GM21619 (cell line): ENCODE measurements around the gene PSMD9.
"Not testable (repeated sequence)": the region's sequence is repeated elsewhere in the genome, so short reads cannot be mapped to it uniquely, and the experiment has no call there.

Experiments
- ATAC-seq: cut with Tn5 transposase; IDR thresholded peaks from one replicate; pipeline ENCODE4 v1.9.1; 2021; ENCODE audit not compliant: unreplicated experiment

The PSMD9 gene, protein sequence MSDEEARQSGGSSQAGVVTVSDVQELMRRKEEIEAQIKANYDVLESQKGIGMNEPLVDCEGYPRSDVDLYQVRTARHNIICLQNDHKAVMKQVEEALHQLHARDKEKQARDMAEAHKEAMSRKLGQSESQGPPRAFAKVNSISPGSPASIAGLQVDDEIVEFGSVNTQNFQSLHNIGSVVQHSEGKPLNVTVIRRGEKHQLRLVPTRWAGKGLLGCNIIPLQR

DNA sequence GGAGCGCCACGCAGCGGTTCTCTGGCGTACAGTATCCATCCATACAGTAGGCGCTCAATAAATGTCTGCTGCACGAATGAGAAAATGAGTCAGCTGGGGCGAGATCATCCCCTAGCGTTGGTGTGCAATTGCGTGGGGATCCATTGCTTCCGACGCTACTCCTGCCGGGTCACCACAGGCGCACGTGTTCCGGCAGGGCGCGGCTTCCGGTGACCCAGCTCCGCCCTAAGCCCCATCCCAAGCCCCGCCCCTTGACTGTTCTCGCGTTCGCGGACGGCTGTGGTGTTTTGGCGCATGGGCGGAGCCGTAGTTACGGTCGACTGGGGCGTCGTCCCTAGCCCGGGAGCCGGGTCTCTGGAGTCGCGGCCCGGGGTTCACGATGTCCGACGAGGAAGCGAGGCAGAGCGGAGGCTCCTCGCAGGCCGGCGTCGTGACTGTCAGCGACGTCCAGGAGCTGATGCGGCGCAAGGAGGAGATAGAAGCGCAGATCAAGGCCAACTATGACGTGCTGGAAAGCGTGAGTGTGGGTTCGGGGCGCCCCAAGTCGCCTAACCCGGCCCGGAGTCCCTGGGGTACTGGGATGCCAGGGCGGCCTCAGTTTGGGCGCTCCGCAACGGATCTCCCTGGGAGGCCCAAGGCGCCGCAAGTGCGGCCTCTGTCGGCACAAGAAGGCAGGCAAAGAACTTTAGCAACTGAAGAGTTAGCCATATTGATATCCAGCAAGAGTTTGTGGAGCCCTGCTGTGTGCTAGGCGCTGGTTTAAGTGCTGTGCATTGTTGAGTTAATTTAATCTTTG, at the start of gene PSMD9:
Gene PSMD9, plus strand, starts transcription at position 313 of the 796 bp plus-strand sequence. Its CDS starts 67 bp downstream, at position 380.
- peak; percentile 90 for ATAC-seq

DNA sequence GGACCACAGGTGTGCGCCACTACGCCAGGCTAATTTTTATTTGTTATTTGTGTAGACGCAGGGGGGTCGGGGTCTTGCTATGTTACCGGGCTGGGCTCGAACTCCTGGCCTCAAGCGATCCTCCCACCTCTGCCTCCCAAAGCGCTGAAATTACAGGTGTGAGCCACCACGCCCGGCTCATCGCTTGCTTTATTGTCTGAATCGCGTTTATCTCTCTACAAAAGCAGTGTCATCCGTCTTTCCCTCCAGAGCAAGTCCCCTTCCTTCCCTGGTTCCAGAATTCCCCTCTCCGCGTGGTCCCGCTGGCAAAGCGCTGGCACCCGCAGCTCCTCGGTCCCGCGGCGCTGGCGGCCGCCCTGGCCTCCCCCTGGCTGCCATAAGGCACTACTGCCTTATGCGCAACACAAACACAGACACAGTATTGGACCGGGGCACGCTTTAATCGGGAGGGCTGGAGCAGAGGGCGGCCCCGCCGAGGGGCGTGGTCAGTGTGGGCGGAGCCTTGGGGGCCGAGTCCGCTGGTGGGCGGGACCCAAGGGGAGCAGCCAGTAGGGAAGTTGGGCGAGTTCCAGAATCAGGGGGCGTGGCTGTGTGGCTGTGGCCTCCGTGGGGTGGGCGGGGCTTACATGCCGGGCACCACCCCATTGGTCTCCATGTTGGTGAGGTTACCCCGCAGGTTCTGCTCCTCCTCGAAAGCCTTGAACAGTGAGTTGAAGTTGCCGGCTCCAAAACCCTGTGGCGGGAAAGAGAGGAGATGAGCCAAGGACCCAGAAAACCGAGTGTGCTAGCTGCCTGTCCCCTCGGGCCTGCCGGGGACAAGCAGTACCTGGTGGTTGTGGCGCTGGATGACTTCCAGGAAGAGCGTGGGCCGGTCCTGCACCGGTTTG, 49.2 kb upstream of the PSMD9 start:
- ATAC-seq, result peak; percentile 94

DNA sequence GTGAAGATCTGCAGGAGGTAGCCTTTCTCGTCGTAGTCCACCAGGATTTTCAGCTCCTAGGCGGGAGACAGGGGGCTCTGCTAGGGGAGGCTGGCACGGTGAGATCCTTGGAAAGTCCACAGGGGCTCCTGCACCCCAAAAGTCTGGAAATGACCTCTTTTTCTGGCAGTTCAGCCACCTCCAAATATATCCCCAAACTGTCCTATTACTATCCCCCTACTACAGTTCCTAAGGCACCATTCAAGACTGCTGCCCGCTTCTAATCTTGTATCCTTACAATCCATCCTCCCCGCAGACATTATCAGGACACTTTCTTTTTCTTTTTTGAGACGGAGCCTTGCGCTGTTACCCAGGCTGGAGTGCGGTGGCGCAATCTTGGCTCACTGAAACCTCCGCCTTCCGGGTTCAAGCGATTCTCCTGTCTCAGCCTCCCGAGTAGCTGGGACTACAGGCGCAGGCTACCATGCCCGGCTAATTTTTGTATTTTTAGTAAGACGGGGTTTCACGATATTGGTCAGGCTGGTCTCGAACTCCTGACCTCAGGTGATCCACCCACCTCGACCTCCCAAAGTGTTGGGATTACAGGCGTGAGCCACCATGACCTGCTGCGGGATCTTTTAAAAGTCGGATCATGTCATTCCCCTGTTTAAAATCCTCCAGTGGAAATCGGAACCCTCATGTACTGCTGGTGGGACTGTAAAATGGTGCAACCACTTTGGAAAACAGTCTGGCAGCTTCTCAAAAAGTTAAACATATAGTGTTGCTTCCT, 48.4 kb upstream of the PSMD9 start:
- no peak for ATAC-seq

DNA sequence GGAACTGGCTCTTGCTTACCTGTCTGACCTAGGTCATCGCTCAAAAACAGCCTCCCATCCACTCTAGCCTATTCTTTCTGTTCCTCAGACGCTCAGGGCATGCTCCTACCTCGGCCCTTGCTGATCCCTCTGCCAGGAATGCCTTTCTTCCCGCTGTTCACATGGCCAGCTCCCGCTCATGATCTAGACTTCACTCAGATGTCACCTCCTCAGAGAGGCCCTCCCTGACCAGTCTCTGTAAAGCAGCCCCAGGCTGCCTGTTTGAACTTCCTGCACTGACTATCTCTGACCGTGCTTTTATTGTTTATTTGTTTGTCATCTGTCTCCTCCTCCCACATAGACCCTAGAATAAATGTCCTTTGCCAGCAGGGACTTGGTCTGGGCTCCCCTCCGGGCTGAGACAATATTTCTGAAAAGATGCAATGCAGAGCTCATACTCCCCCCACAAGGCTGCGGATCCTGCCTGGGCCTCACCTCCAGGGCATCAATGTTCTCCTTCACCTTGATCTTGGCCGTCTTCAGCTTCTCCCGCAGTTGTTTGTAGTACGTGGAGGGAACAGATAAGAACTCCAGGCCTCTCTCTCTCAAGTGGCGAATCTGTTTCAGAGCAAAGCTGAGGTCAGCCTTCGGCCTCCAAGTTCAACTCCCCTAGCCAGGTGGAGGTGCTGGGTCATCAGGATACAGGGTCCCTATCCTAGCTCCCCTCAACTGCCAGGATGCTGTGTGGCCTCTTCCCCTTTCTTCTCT, 45.2 kb upstream of the PSMD9 start:
- no peak for ATAC-seq

DNA sequence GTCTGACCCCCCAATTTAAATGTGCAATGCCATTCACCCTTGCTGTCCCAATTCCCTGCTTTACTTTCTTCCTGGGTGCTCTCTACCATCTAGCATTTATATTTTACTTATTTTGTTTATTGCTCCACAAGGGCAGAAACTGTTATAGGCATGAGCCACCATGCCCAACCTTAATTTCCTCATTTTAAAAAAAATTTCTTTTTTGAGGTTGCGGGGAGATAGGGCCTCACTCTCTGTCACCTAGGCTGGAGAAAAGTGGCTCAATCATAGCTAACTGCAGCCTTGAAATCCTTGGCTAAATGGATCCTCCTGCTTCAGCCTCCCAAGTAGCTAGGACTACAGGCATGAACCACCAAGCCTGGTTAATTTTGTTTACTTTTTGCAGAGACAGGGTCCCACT, 42.9 kb upstream of the PSMD9 start:
- ATAC-seq, result no peak

DNA sequence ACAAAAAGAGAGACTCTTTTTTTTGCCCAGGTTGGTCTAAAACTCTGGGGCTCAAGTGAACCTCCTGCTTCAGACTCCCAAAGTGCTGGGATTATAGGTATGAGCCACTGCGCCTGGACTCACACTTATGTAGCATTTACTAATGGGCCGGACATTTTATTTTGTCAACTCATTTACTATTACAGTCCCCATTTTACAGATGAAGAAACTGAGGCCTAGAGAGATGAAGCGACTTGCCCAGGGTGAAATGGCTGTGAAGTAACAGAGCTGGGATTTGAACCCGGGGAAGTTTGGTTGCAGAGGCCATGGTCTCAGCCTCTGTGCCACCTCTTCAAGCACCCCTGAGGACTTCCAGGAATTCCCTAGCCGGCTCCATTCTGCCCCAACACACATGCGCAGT, 39.4 kb upstream of the PSMD9 start:
- no peak for ATAC-seq

DNA sequence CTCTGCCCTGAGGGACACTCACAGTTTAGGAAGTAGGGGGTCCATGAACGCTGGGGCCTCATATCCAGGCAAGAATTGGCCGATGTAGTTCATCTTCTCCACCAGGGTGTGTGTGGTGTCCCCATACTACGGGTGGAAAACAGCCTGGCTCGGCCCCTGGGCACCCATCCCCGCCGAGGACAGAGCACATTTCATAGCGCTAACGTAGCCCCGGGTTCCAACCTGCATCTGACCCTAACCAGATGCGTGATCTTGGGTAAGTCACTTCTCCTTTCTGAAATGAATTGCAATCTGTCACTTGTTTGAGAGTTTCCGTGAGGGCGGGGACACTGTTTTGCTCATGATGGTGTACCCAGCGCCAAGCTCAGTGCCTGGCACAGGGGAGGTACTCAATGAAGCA, 38.9 kb upstream of the PSMD9 start:
- ATAC-seq, result no peak

DNA sequence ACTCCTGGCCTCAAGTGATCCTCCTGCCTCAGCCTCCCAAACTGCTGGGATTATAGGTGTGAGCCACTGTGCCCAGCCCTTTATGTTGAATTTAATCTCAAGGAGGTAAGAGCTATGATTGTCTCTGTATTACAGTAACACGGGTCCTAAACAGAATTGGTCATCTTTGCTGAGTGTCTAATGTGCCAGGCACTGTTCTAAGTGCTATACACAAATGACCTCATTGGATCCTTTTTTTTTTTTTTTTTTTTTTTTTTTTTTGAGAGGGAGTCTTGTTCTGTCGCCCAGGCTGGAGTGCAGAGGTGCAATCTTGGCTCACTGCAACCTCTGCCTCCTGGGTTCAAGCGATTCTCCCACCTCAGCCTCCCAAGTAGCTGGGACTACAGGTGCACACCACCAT, 36.2 kb upstream of the PSMD9 start:
- not testable (repeated sequence) for ATAC-seq

DNA sequence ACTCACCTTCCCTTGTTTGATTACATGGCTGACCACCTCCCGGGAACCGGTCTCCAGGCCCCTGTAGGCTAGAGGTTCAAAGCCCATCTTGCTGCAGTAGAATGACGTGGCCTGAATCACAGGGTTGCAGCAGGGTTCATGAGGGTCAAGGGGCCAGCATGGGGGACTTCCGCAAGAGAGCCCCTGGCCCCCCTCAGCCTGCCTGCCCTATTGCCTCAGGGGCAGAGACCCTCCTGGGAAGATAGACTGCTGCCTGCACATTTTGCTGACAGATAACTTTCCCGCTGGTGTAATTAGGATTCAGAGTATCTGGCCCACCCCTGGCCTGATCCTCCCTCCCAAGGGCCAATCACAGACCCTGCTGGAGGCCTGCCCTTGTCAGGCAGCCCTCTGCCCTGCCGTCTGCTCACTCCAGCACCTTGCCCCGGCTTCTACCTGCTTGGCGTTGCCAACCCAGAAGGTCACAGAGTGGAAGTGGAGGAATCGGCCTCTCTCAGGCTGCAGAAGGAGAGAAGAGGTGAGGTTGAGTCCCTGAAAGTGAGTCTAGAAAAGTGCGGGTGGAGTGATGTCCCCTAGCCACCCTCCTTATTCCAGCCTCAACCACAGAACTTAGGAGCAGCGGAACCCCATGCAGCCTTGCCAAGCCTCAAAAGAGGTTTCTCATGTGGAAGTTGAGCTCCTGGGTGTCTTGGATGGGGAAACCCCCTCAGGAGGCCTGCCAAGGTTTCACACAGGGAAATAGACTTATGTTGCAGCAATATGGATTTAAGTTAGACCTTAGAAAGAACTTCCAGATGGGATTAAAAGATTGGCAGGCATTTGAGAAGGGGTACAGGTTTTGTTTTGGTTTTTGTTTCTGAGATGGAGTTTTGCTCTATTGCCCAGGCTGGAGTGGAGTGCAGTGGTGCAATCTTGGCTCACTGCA, 31.0 kb upstream of the PSMD9 start:
- ATAC-seq, result no peak

DNA sequence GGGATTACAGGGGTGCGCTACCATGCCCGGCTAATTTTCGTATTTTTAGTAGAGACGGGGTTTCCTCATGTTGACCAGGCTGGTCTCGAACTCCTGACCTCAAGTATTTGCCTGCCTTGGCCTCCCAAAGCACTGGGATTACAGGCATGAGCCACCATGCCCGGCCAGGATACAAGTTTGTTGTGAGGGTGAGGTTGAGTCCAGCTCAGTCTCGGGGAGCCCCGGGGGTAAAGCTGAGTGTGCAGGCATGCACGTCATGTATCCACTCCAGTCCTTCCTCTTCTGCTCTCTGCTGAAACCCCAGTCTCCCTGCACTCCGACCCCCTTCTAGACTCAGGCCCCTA, 30.3 kb upstream of the PSMD9 start:
- no peak for ATAC-seq

DNA sequence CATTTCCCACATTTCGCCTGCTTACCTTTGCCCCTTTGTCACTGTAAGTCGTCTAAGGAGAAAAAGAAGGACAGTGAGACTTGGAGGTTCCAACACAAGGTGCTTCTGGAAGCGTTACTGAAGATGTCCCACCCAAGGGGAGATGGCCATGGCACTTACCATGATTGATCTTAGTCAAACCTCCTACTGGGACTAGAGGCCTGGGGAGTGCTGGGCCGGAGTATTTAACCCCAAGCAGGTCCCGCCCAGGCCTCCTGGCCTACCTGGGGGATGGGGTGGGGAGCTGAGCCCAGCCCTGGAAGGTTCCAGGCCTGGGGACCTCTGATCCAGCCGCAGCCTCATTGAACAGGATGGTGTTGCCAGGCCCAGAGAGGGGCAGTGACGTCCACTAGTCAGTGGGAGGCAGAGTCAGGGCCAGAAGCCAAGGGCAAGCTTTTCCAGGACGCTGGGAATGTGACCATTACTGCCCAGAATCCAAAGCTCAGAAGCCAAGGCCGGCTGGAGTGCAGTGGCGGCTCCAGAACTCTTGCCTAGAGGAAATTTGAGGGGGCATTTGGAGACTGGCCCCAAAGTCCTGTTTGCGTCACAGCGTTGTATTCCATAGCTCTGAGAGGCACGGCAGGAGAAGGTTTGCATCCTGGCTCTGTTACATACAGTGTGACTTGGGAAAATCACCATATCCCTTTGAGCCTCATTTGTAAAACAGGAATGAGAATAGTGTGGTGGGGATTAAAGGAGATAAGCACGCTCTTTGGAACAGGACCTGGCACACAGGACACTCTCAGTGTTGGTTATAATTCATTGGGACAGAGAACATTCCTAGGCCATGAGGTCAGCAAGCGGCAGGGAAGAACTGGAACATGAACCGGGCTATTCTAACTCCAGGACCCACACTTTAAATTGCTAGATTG, 29.7 kb upstream of the PSMD9 start, which contains the start of gene HPD:
Gene HPD, minus strand, starts transcription at position 198 of the 911 bp plus-strand sequence. Its CDS starts 36 bp downstream, at position 162.
- ATAC-seq, result no peak

DNA sequence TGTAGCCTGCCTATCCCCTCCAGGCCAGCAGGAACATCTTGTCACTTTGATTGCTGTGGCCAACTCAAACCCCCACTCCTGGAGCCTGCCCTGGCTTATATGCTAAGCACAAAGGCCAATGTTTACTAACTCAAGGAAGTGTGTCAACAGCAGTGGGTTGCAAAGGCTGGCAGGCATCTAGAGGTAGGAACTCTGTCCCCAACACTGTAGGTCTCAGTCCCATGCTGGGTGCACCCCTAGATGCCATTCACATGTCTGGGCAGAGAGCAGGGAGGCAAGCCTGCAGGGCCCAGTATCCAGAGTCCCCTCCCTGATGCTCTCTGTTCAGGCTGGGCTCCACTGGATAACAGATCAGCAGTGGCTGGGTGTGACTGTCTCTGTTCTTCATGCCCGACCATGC, 28.3 kb upstream of the PSMD9 start:
- ATAC-seq, result no peak

DNA sequence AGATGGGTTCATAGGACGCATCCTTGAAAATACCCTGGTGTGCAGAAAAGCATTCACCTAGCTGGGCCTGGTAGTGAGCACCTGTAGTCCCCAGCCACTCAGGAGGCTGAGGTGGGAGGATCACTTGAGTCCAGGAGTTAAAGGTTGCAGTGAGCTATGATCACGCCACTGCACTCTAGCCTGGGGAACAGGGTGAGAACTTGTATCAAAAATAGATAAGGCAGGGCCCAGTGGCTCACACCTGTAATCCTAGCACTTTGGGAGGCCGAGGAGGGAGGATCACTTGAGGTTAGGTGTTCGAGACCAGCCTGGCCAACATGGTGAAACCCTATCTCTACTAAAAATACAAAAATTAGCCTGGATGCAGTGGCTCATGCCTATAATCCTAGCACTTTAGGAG, 27.9 kb upstream of the PSMD9 start:
- ATAC-seq, result not testable (repeated sequence)

DNA sequence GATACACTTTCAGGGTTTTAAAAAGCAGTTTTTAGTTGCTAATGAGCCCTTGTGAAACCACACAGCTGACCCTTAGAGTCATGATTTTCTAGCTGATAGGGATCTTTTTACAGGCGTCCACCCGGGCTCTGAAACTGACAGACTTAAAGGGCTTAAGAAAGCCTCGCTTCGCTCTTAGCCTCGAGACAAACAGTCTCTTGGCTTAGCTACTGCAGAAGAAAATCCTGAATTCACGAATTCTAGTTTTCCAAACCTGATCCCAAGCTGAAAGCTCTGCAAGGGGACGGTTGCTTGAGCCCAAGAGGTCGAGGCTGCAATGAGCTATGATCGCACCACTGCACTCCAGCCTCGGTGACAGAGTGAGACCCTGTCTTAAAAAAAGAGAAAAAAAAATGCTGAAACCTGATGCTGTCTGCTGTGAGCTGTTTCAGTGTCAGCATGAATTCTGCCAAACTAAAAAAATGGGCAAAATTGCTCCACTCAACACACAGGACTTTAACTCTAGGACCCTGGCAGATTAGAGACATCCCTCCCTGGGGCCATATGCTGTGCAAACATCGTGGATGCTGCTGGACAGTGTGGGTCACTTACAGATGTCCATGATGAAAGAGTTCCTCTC, 26.8 kb upstream of the PSMD9 start:
- no peak for ATAC-seq

DNA sequence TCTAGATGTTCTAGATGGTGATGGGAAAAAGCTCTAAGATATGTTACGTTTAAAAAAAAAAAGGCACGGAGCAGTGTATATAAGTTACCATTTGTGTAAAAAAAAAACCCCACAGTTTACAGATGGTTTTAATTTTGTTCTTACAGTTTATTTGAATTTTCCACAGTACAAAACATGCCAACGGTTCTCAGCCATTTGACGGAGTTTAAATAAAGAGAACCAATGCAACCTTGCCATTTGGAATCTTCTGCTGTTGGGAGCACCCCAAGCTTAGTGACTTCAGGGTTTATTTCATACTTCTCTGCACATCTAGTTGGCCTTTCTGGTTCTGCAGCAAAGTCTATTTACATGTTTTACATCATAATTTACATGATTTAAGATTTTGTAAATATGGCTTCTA, 22.3 kb upstream of the PSMD9 start:
- no peak for ATAC-seq

DNA sequence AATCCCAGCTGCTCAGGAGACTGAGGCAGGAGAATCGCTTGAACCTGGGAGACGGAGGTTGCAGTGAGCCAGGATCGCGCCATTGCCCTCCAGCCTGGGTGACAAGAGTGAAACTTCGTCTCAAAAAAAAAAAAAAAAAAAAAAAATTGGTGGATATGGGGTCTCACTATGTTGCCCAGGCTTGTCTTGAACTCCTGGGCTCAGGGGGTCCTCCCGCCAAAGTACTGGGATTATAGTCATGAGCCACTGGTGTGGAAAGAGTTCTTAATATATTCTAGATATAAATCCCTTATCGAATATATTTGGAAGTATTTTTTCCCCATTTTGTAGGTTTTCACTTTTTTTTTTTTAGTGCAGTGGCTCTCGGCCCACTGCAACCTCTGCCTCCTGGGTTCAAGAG, 19.4 kb upstream of the PSMD9 start:
- not testable (repeated sequence) for ATAC-seq

DNA sequence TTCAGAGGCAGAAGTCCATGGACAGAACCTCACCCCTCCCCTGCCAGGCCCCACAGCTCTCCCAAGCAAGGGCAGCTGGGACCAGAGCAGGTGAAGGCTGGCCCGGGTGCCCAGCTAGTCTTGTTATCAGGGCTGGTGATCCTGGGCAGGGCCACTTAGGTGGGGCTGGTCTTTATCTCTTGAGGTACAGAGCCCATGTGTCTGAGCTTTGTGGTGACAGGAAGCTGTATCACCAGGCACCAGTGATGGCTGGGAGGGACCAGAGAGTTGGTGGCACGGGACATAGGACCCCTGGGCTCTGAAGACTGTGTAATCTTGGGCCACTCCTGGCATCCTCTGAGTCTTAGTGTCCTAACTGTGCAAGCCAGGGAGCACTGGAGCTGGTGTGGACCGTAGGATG, 17.1 kb upstream of the PSMD9 start:
- no peak for ATAC-seq
